ENCODE measurements around the gene RNF144B. TPM values are rescaled to one million over a fixed set of nuclear protein-coding genes. Genes with fewer than 3 reads are reported as not detected.

RNF144B gene
- total and polyA plus RNA-seq, 10 donors: 6.5 to 82.5 (median 45.3) TPM

- Histone ChIP-seq H3K4me3 (no peak overlapping the region), H3K27me3 (replicated peaks in 1 of 7) (no peaks in the 10 kb centered on the region), H3K9me3 (no peaks in the 10 kb centered on the region), H3K36me3 (peaks cover 0 to 15% (median 0%) of the 10 kb centered on the region in 6 donors), H3K27ac (no peak overlapping the region), H3K4me1 (peaks cover 0 to 33% (median 13%) of the 10 kb centered on the region in 6 donors)
- TF ChIP-seq POLR2AphosphoS5 (IDR thresholded peaks at IDR 0.05): no peak
- TF ChIP-seq CTCF (IDR thresholded peaks at IDR 0.05 in 8 of 11, conservative IDR thresholded peaks at IDR 0.05 in 3 of 11): no peak
- TF ChIP-seq POLR2A (IDR thresholded peaks at IDR 0.05): no peak
- intact Hi-C loops (cut with DNase I; ENCODE audit: low total_unique reads): no loop called here
- DNase-seq: no peak
- 72 to 94% (median 83%) methylated on average over 2 of the region's 2 CpGs for WGBS, 5 donors
Observed at GRCh38 chr6:18416341-18416679, 29.2 kb downstream of the RNF144B start.

GRCh38 chr6:18420328-18420727, 33.2 kb downstream of the RNF144B start:
- DNase-seq: no peak
- 77 to 89% (median 84%) methylated on average over 3 of the region's 3 CpGs for WGBS, 5 donors
- peaks cover 0 to 13% (median 0%) of the 10 kb centered on the region in 6 donors for H3K36me3 ChIP-seq
- TF ChIP-seq CTCF (IDR thresholded peaks at IDR 0.05 in 8 of 11, conservative IDR thresholded peaks at IDR 0.05 in 3 of 11): no peak
- no peak for TF ChIP-seq POLR2AphosphoS5 (IDR thresholded peaks at IDR 0.05)
- TF ChIP-seq POLR2A (IDR thresholded peaks at IDR 0.05): no peak
- no peaks in the 10 kb centered on the region for H3K27me3 ChIP-seq (replicated peaks in 1 of 7)
- no peak overlapping the region for H3K4me3 ChIP-seq
- H3K27ac ChIP-seq: no peak overlapping the region
- no peaks in the 10 kb centered on the region for H3K9me3 ChIP-seq
- intact Hi-C loops (cut with DNase I; ENCODE audit: low total_unique reads): no loop called here
- peaks cover 0 to 3% (median 0%) of the 10 kb centered on the region in 6 donors for H3K4me1 ChIP-seq

- no peak overlapping the region for H3K27ac ChIP-seq
- H3K27me3 ChIP-seq (replicated peaks in 1 of 7): no peaks in the 10 kb centered on the region
- TF ChIP-seq POLR2AphosphoS5 (IDR thresholded peaks at IDR 0.05) (no peak), POLR2A (IDR thresholded peaks at IDR 0.05) (no peak), CTCF (IDR thresholded peaks at IDR 0.05 in 8 of 11, conservative IDR thresholded peaks at IDR 0.05 in 3 of 11) (no peak)
- peaks cover 0 to 5% (median 0%) of the 10 kb centered on the region in 6 donors for H3K36me3 ChIP-seq
- intact Hi-C loops (cut with DNase I; ENCODE audit: low total_unique reads): no loop called here
- no peak for DNase-seq
- H3K4me3 ChIP-seq: no peak overlapping the region
- no peaks in the 10 kb centered on the region for H3K9me3 ChIP-seq
- peaks cover 0 to 3% (median 0%) of the 10 kb centered on the region in 6 donors for H3K4me1 ChIP-seq
Observed at GRCh38 chr6:18422136-18422535, 35.0 kb downstream of the RNF144B start.

- Histone ChIP-seq H3K9me3 (no peaks in the 10 kb centered on the region), H3K27ac (no peak overlapping the region), H3K4me3 (no peak overlapping the region), H3K4me1 (peaks cover 0 to 6% (median 0%) of the 10 kb centered on the region in 6 donors), H3K36me3 (peaks cover 0 to 18% (median 3%) of the 10 kb centered on the region in 6 donors), H3K27me3 (replicated peaks in 1 of 7) (no peaks in the 10 kb centered on the region)
- WGBS, 5 donors: 80 to 93% (median 91%) methylated on average over 3 of the region's 3 CpGs
- TF ChIP-seq POLR2A (IDR thresholded peaks at IDR 0.05): no peak
- no peak for TF ChIP-seq CTCF (IDR thresholded peaks at IDR 0.05 in 8 of 11, conservative IDR thresholded peaks at IDR 0.05 in 3 of 11)
- no peak for TF ChIP-seq POLR2AphosphoS5 (IDR thresholded peaks at IDR 0.05)
- DNase-seq: no peak
- intact Hi-C loops (cut with DNase I; ENCODE audit: low total_unique reads): no loop called here
Observed at GRCh38 chr6:18423426-18423825, 36.3 kb downstream of the RNF144B start.

Data from spleen (tissue), 11 donors.